Mucosa of descending colon (tissue), 3 donors: ENCODE data around the gene DFFA. TPM values are rescaled to one million over a fixed set of nuclear protein-coding genes. Genes with fewer than 3 reads are reported as not detected.
A peak's percentile ranks its signal among the peaks of the same experiment; 100 is the strongest.
"Not testable (repeated sequence)": the region's sequence is repeated elsewhere in the genome, so short reads cannot be mapped to it uniquely, and the experiment has no call there.

Experiments
- ATAC-seq: fragments of 200-7000 bp; cut with Tn5 transposase; one replicate; pipeline ENCODE4 v1.9.1; 2020; ENCODE audit warnings: mild to moderate bottlenecking, moderate library complexity
- DNase-seq, 3 donors: peaks; one replicate each; pipeline ENCODE4 v3.0.0-alpha.2; 2020
- H3K36me3 ChIP-seq: fragments of 200-600 bp; one replicate; pipeline ENCODE4 v1.8.0; 2021; ENCODE audit warnings: low read depth, mild to moderate bottlenecking
- H3K4me1 ChIP-seq: fragments of 200-600 bp; one replicate; pipeline ENCODE4 v1.8.0; 2021; ENCODE audit warnings: low read depth, mild to moderate bottlenecking
- H3K4me3 ChIP-seq: fragments of 200-600 bp; one replicate; pipeline ENCODE4 v1.8.0; 2021; ENCODE audit warnings: mild to moderate bottlenecking
- H3K9me3 ChIP-seq: fragments of 200-600 bp; one replicate; pipeline ENCODE4 v1.8.0; 2021; ENCODE audit warnings: mild to moderate bottlenecking
- CTCF ChIP-seq: fragments of 200-600 bp; IDR thresholded peaks from one replicate; pipeline ENCODE4 v1.8.0; 2022; ENCODE audit warnings: antibody characterized with exemption, mild to moderate bottlenecking
- intact Hi-C, 2 donors: fragments of 100-400 bp; cut with DNase I in 1 of 2; cut with micrococcal nuclease in 1 of 2; formaldehyde crosslinking; loops; one replicate each; pipeline versions ENCODE4 v1.11.0 to v1.11.1; 2022; cut with DNase I, micrococcal nuclease
- total RNA-seq, 3 donors: library from RNA; stranded (reverse); fragmentation: NEBNext Ultra II Directional in 2 of 3; extraction: Animal tissue kit (Norgen Biotek cat#: 25700) in 2 of 3; gene quantifications; one replicate each; pipeline versions ENCODE4 v1.2.1 to v1.2.4, GENCODE V29; 2021 to 2023
- donor health status: DM: no; HTN: no; CAD: no; lungs with moderate emphysema.
- donor health status: DM: no; HTN: no; CAD: no.
- donor health status: DM: no; HTN: yes; CAD: no.

Gene DFFA
- total RNA-seq, 3 donors from 2014 or later: 20.9 to 34.0 (median 21.9) TPM

GRCh38 chr1:10424651-10425050 is 47.7 kb downstream of the DFFA start:
- DNase-seq (no peak), ATAC-seq (no peak)
- no peaks in the 10 kb centered on the region for H3K36me3 ChIP-seq
- H3K4me1 ChIP-seq: peaks cover 3% of the 10 kb centered on the region
- no peaks in the 10 kb centered on the region for H3K9me3 ChIP-seq
- no peak overlapping the region for H3K4me3 ChIP-seq
- intact Hi-C loops: loop anchor here in 1 of 2 donors (10.0 kb wide), 1 partner anchor 50 kb away; no protein-coding TSS in a partner anchor
- no peak for TF ChIP-seq CTCF

GRCh38 chr1:10424034-10424433 is 48.3 kb downstream of the DFFA start:
- no peaks in the 10 kb centered on the region for H3K36me3 ChIP-seq
- H3K4me1 ChIP-seq: no peaks in the 10 kb centered on the region
- DNase-seq (peak in 1 of 3 donors; percentile 37), ATAC-seq (peak; percentile 22)
- TF ChIP-seq CTCF: no peak
- intact Hi-C loops: loop anchor here in 1 of 2 donors (10.0 kb wide), 1 partner anchor 49 kb away; no protein-coding TSS in a partner anchor
- no peak overlapping the region for H3K4me3 ChIP-seq
- H3K9me3 ChIP-seq: no peaks in the 10 kb centered on the region

- intact Hi-C loops: loop anchor here in 1 of 2 donors (10.0 kb wide), 1 partner anchor 47 kb away; no protein-coding TSS in a partner anchor
- no peak for TF ChIP-seq CTCF
These were observed 50.7 kb downstream of the DFFA start for GRCh38 chr1:10421637-10422036.

GRCh38 chr1:10419351-10419750 is 53.0 kb downstream of the DFFA start:
- DNase-seq (no peak), ATAC-seq (no peak)
- Histone ChIP-seq H3K4me1 (no peaks in the 10 kb centered on the region), H3K36me3 (no peaks in the 10 kb centered on the region), H3K4me3 (no peak overlapping the region), H3K9me3 (no peaks in the 10 kb centered on the region)
- intact Hi-C loops: no loop called here
- TF ChIP-seq CTCF: no peak

More at GRCh38 chr1:10421637-10422036, 50.7 kb downstream of the DFFA start:
- no peak for DNase-seq
- Histone ChIP-seq H3K4me3 (no peak overlapping the region), H3K9me3 (no peaks in the 10 kb centered on the region), H3K4me1 (no peaks in the 10 kb centered on the region), H3K36me3 (no peaks in the 10 kb centered on the region)
- no peak for ATAC-seq

GRCh38 chr1:10418741-10419140 is 53.6 kb downstream of the DFFA start:
- H3K36me3 ChIP-seq, intact Hi-C loops, DNase-seq: not testable (repeated sequence)

GRCh38 chr1:10415967-10416366 is 56.4 kb downstream of the DFFA start:
- intact Hi-C loops, H3K4me1 ChIP-seq, ATAC-seq, H3K4me3 ChIP-seq, H3K36me3 ChIP-seq, H3K9me3 ChIP-seq, DNase-seq: not testable (repeated sequence)

More at GRCh38 chr1:10418741-10419140, 53.6 kb downstream of the DFFA start:
- H3K4me3 ChIP-seq, ATAC-seq, H3K9me3 ChIP-seq, H3K4me1 ChIP-seq: not testable (repeated sequence)
